HG03039 (cell line): ENCODE measurements around the gene IL1RAPL1.
"Not testable (repeated sequence)": the region's sequence is repeated elsewhere in the genome, so short reads cannot be mapped to it uniquely, and the experiment has no call there.

Source experiments
- ATAC-seq: cut with Tn5 transposase; IDR thresholded peaks from one replicate; pipeline ENCODE4 v1.9.1; 2021; ENCODE audit warnings: mild to moderate bottlenecking, moderate library complexity; ENCODE audit not compliant: unreplicated experiment

The IL1RAPL1 gene

GRCh38 chrX:29083823-29084222, 496.6 kb downstream of the IL1RAPL1 start:
- ATAC-seq, result no peak

- no peak for ATAC-seq
Observed at GRCh38 chrX:29090811-29091210, 503.6 kb downstream of the IL1RAPL1 start.

GRCh38 chrX:29107231-29107630, 520.0 kb downstream of the IL1RAPL1 start:
- no peak for ATAC-seq

- no peak for ATAC-seq
Observed at GRCh38 chrX:29110041-29110440, 522.8 kb downstream of the IL1RAPL1 start.

GRCh38 chrX:29113221-29113620, 526.0 kb downstream of the IL1RAPL1 start:
- no peak for ATAC-seq

GRCh38 chrX:29122817-29123216, 535.6 kb downstream of the IL1RAPL1 start:
- not testable (repeated sequence) for ATAC-seq

GRCh38 chrX:29130905-29131304, 543.7 kb downstream of the IL1RAPL1 start:
- ATAC-seq, result no peak

GRCh38 chrX:29136904-29137303, 549.7 kb downstream of the IL1RAPL1 start:
- no peak for ATAC-seq

- ATAC-seq, result no peak
Observed at GRCh38 chrX:29138003-29138402, 550.8 kb downstream of the IL1RAPL1 start.

- ATAC-seq, result no peak
Observed at GRCh38 chrX:29143356-29143755, 556.1 kb downstream of the IL1RAPL1 start.

- ATAC-seq, result no peak
Observed at GRCh38 chrX:29143756-29144155, 556.5 kb downstream of the IL1RAPL1 start.

- no peak for ATAC-seq
Observed at GRCh38 chrX:29145316-29145715, 558.1 kb downstream of the IL1RAPL1 start.

- ATAC-seq, result no peak
Observed at GRCh38 chrX:29148511-29148910, 561.3 kb downstream of the IL1RAPL1 start.

- no peak for ATAC-seq
Observed at GRCh38 chrX:29155286-29155685, 568.0 kb downstream of the IL1RAPL1 start.

- no peak for ATAC-seq
Observed at GRCh38 chrX:29172880-29173279, 585.6 kb downstream of the IL1RAPL1 start.

- ATAC-seq, result no peak
Observed at GRCh38 chrX:29187264-29187663, 600.0 kb downstream of the IL1RAPL1 start.

- ATAC-seq, result no peak
Observed at GRCh38 chrX:29196501-29196900, 609.3 kb downstream of the IL1RAPL1 start.

- ATAC-seq, result no peak
Observed at GRCh38 chrX:29215251-29215650, 628.0 kb downstream of the IL1RAPL1 start.

GRCh38 chrX:29225670-29226069, 638.4 kb downstream of the IL1RAPL1 start:
- ATAC-seq, result no peak

GRCh38 chrX:29229802-29230201, 642.6 kb downstream of the IL1RAPL1 start:
- ATAC-seq, result no peak

GRCh38 chrX:29231800-29232199, 644.6 kb downstream of the IL1RAPL1 start:
- no peak for ATAC-seq

- no peak for ATAC-seq
Observed at GRCh38 chrX:29233592-29234183, 646.4 kb downstream of the IL1RAPL1 start.

GRCh38 chrX:29237972-29238371, 650.7 kb downstream of the IL1RAPL1 start:
- ATAC-seq, result no peak
